ENCODE results near the gene ARHGAP15.

Gene ARHGAP15

GRCh38 chr2:143394062-143394461, 264.8 kb downstream of the ARHGAP15 start:
- Histone ChIP-seq H3K36me3 (ENCODE audit: insufficient read depth) (no peaks in the 10 kb centered on the region), H3K27me3 (ENCODE audit: insufficient read depth, low read depth) (no peaks in the 10 kb centered on the region), H3K4me2 (no peak overlapping the region), H3K4me3 (IDR thresholded peaks at IDR 0.05; ENCODE audit: insufficient read depth, low read depth, low read length) (no peak overlapping the region), H3K9ac (no peak overlapping the region), H3K27ac (no peak overlapping the region), H4K20me1 (ENCODE audit: insufficient read depth) (no peaks in the 10 kb centered on the region), H3K79me2 (ENCODE audit: insufficient read depth, low read depth) (no peaks in the 10 kb centered on the region), H3K4me1 (ENCODE audit: low read depth, poor library complexity, severe bottlenecking) (peaks cover 11% of the 10 kb centered on the region), H2AFZ (ENCODE audit: low read depth) (no peak overlapping the region)
- TF ChIP-seq, protein P1, sequence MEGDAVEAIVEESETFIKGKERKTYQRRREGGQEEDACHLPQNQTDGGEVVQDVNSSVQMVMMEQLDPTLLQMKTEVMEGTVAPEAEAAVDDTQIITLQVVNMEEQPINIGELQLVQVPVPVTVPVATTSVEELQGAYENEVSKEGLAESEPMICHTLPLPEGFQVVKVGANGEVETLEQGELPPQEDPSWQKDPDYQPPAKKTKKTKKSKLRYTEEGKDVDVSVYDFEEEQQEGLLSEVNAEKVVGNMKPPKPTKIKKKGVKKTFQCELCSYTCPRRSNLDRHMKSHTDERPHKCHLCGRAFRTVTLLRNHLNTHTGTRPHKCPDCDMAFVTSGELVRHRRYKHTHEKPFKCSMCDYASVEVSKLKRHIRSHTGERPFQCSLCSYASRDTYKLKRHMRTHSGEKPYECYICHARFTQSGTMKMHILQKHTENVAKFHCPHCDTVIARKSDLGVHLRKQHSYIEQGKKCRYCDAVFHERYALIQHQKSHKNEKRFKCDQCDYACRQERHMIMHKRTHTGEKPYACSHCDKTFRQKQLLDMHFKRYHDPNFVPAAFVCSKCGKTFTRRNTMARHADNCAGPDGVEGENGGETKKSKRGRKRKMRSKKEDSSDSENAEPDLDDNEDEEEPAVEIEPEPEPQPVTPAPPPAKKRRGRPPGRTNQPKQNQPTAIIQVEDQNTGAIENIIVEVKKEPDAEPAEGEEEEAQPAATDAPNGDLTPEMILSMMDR (conservative IDR thresholded peaks at IDR 0.05; ENCODE audit: low read depth, low read length), result no peak

GRCh38 chr2:143397884-143398614, 268.8 kb downstream of the ARHGAP15 start:
- no peaks in the 10 kb centered on the region for H4K20me1 ChIP-seq (ENCODE audit: insufficient read depth)
- H3K4me2 ChIP-seq, result no peak overlapping the region
- H2AFZ ChIP-seq (ENCODE audit: low read depth), result no peak overlapping the region
- no peaks in the 10 kb centered on the region for H3K36me3 ChIP-seq (ENCODE audit: insufficient read depth)
- peaks cover 17% of the 10 kb centered on the region for H3K4me1 ChIP-seq (ENCODE audit: low read depth, poor library complexity, severe bottlenecking)
- TF ChIP-seq, protein P1 (conservative IDR thresholded peaks at IDR 0.05; ENCODE audit: low read depth, low read length), result no peak
- no peak overlapping the region for H3K9ac ChIP-seq
- H3K27ac ChIP-seq, result no peak overlapping the region
- no peaks in the 10 kb centered on the region for H3K79me2 ChIP-seq (ENCODE audit: insufficient read depth, low read depth)
- no peak overlapping the region for H3K4me3 ChIP-seq (IDR thresholded peaks at IDR 0.05; ENCODE audit: insufficient read depth, low read depth, low read length)
- H3K27me3 ChIP-seq (ENCODE audit: insufficient read depth, low read depth), result no peaks in the 10 kb centered on the region

- H2AFZ ChIP-seq (ENCODE audit: low read depth), result no peak overlapping the region
- no peak overlapping the region for H3K27ac ChIP-seq
- H3K36me3 ChIP-seq (ENCODE audit: insufficient read depth), result no peaks in the 10 kb centered on the region
- no peaks in the 10 kb centered on the region for H4K20me1 ChIP-seq (ENCODE audit: insufficient read depth)
- no peak overlapping the region for H3K4me3 ChIP-seq (IDR thresholded peaks at IDR 0.05; ENCODE audit: insufficient read depth, low read depth, low read length)
- H3K4me2 ChIP-seq, result no peak overlapping the region
- H3K27me3 ChIP-seq (ENCODE audit: insufficient read depth, low read depth), result no peaks in the 10 kb centered on the region
- TF ChIP-seq, protein P1 (conservative IDR thresholded peaks at IDR 0.05; ENCODE audit: low read depth, low read length), result no peak
- no peak overlapping the region for H3K9ac ChIP-seq
- peaks cover 19% of the 10 kb centered on the region for H3K4me1 ChIP-seq (ENCODE audit: low read depth, poor library complexity, severe bottlenecking)
- no peaks in the 10 kb centered on the region for H3K79me2 ChIP-seq (ENCODE audit: insufficient read depth, low read depth)
These were observed 269.6 kb downstream of the ARHGAP15 start for GRCh38 chr2:143398781-143399180.

DNA sequence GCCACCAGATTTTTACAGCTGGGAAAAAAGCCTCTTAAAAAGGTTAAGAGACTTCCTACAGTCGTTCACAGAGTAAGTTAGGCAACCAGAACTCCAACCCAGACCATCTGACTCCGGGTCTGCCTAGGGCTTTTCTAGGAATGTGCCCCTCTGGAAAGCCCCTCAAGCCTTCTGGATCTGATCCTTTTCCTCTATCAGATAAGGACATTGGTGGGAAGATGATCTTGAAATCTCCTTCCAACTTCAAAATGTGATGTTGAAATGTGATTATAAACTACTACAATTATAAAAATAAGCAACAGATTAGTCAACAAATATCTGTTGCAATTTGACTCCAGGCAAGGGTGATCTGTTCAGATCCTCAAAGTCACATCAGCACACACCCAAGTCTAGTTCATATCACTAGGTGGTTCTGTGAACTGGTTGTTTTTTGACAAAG, 270.4 kb downstream of the ARHGAP15 start:
- H3K4me1 ChIP-seq (ENCODE audit: low read depth, poor library complexity, severe bottlenecking), result peaks cover 19% of the 10 kb centered on the region

More for the DNA sequence above, 270.4 kb downstream of the ARHGAP15 start:
- H3K4me3 ChIP-seq (IDR thresholded peaks at IDR 0.05; ENCODE audit: insufficient read depth, low read depth, low read length), result no peak overlapping the region
- H4K20me1 ChIP-seq (ENCODE audit: insufficient read depth), result no peaks in the 10 kb centered on the region
- TF ChIP-seq, protein P1 (conservative IDR thresholded peaks at IDR 0.05; ENCODE audit: low read depth, low read length), result no peak
- H3K79me2 ChIP-seq (ENCODE audit: insufficient read depth, low read depth), result no peaks in the 10 kb centered on the region
- no peak overlapping the region for H3K4me2 ChIP-seq
- H3K27ac ChIP-seq, result no peak overlapping the region
- no peak overlapping the region for H2AFZ ChIP-seq (ENCODE audit: low read depth)
- H3K36me3 ChIP-seq (ENCODE audit: insufficient read depth), result no peaks in the 10 kb centered on the region
- H3K27me3 ChIP-seq (ENCODE audit: insufficient read depth, low read depth), result no peaks in the 10 kb centered on the region
- no peak overlapping the region for H3K9ac ChIP-seq

Measured in KMS-11 (cell line).